Endothelial cell of umbilical vein (primary cell): ENCODE measurements around the gene KRT71. TPM values are rescaled to one million over a fixed set of nuclear protein-coding genes. Genes with fewer than 3 reads are reported as not detected.

Experiments used
- BruUV-seq: library from RNA; stranded (reverse); fragments of 400-500 nt; replicated peaks from 2 replicates; lab custom pipeline; 2021; lab: Mats Ljungman, UMichigan
- CTCF ChIA-PET: fragments of 300-600, 350-600 bp; sonication (Branson Sonifier 250); formaldehyde crosslinking; loops from one replicate; lab custom pipeline; 2021; ENCODE audit warnings: antibody characterized with exemption, inconsistent platforms; lab: Charles Lee
- POLR2A ChIA-PET: fragments of 300-600, 350-600 bp; sonication (Branson Sonifier 250); formaldehyde crosslinking; loops from one replicate; lab custom pipeline; 2021; ENCODE audit warnings: antibody characterized with exemption, inconsistent platforms; lab: Charles Lee
- DNase-seq: peaks from one replicate; pipeline ENCODE4 v3.0.0-alpha.2; 2011; ENCODE audit warnings: low read depth, low spot score
- FAIRE-seq: peaks from 2 replicates; lab custom pipeline; 2011; peaks lifted over from hg19 to GRCh38; lab: Jason Lieb, UNC
- H2AFZ ChIP-seq: 2 replicates; pipeline ENCODE4 v1.6.0; 2012; ENCODE audit warnings: low read depth, low read length, control low read depth, inconsistent platforms
- H3K27ac ChIP-seq: 2 replicates; pipeline ENCODE4 v1.5.1; 2011; ENCODE audit warnings: low read depth, mild to moderate bottlenecking, control low read depth, low read length, moderate library complexity; ENCODE audit not compliant: insufficient read depth
- H3K27me3 ChIP-seq, 2 experiments: 2 replicates each; pipeline versions ENCODE4 v1.6.0 to v1.6.1; 2011; ENCODE audit warnings: low read length in 2 of 2, mixed read lengths in 1 of 2; ENCODE audit not compliant: control insufficient read depth in 2 of 2, insufficient read depth in 2 of 2
- H3K36me3 ChIP-seq, 2 experiments: 2 replicates in 1 of 2; 3 replicates in 1 of 2; pipeline ENCODE4 v1.5.1; 2011; ENCODE audit warnings: low read length in 2 of 2, mild to moderate bottlenecking in 1 of 2, moderate library complexity in 1 of 2; ENCODE audit not compliant: control insufficient read depth in 2 of 2, insufficient read depth in 2 of 2; ENCODE audit errors: extremely low read depth in 1 of 2
- H3K4me1 ChIP-seq: 3 replicates; pipeline ENCODE4 v1.5.1; 2011; ENCODE audit warnings: mild to moderate bottlenecking, low read length; ENCODE audit not compliant: control insufficient read depth, insufficient read depth; ENCODE audit errors: extremely low read depth
- H3K4me2 ChIP-seq: 2 replicates; pipeline ENCODE4 v1.6.1; 2011; ENCODE audit warnings: low read length, control low read depth, mixed read lengths; ENCODE audit not compliant: insufficient read depth
- H3K4me3 ChIP-seq, 3 experiments: fragments of 200-600 bp in 1 of 3; sonication (generic), shearing (Covaris generic) in 1 of 3; replicated peaks in 1 of 3; 2 replicates each; pipeline ENCODE4 v1.5.1; 2011 to 2016; ENCODE audit warnings: control low read depth in 3 of 3, low read length in 3 of 3, mild to moderate bottlenecking in 2 of 3, inconsistent platforms in 1 of 3, low read depth in 1 of 3, moderate library complexity in 1 of 3; ENCODE audit not compliant: insufficient read depth in 1 of 3
- H3K79me2 ChIP-seq: 2 replicates; pipeline ENCODE4 v1.6.0; 2012; ENCODE audit warnings: low read length, inconsistent platforms; ENCODE audit not compliant: control insufficient read depth, insufficient read depth
- H3K9ac ChIP-seq: replicated peaks from 2 replicates; pipeline ENCODE3; 2011; ENCODE audit warnings: low read length, control low read depth; ENCODE audit not compliant: insufficient read depth; ENCODE audit errors: extremely low read depth
- H3K9me1 ChIP-seq: replicated peaks from 3 replicates; pipeline ENCODE4 v1.6.0; 2011; ENCODE audit warnings: mild to moderate bottlenecking, low read length; ENCODE audit not compliant: control insufficient read depth, insufficient read depth; ENCODE audit errors: extremely low read depth
- H3K9me3 ChIP-seq: replicated peaks from 2 replicates; pipeline ENCODE4 v1.5.1; 2012; ENCODE audit warnings: low read length, inconsistent platforms; ENCODE audit not compliant: control insufficient read depth, insufficient read depth
- H4K20me1 ChIP-seq: replicated peaks from 2 replicates; pipeline ENCODE3; 2011; ENCODE audit warnings: mild to moderate bottlenecking, low read length; ENCODE audit not compliant: control insufficient read depth, insufficient read depth; ENCODE audit errors: extremely low read depth
- EZH2 ChIP-seq: IDR thresholded peaks from 2 replicates; pipeline ENCODE4 v1.6.1; 2012; ENCODE audit warnings: borderline replicate concordance, low read depth, mild to moderate bottlenecking, moderate library complexity, low read length, inconsistent platforms; ENCODE audit not compliant: severe bottlenecking
- FOS ChIP-seq: IDR thresholded peaks from 2 replicates; pipeline ENCODE4 v1.6.1; 2011; ENCODE audit warnings: mild to moderate bottlenecking, low read length, moderate library complexity, borderline replicate concordance; ENCODE audit not compliant: insufficient read depth
- GATA2 ChIP-seq: IDR thresholded peaks from 2 replicates; pipeline ENCODE4 v1.7.0; 2011; ENCODE audit warnings: low read depth, mild to moderate bottlenecking, moderate library complexity, mixed read lengths, low read length; ENCODE audit not compliant: insufficient read length, insufficient read depth
- JUN ChIP-seq: IDR thresholded peaks from 2 replicates; pipeline ENCODE4 v1.6.1; 2011; ENCODE audit warnings: borderline replicate concordance, low read depth; ENCODE audit not compliant: insufficient read length, insufficient read depth
- MYC ChIP-seq: IDR thresholded peaks from one replicate; pipeline ENCODE4 v1.6.1; 2011; ENCODE audit warnings: mild to moderate bottlenecking, low read depth, low read length
- POLR2A ChIP-seq: IDR thresholded peaks from 2 replicates; pipeline ENCODE4 v1.6.1; 2012; ENCODE audit warnings: low read depth, mild to moderate bottlenecking, control low read depth, low read length
- POLR2AphosphoS5 ChIP-seq: IDR thresholded peaks from 2 replicates; pipeline ENCODE4 v1.6.1; 2012; ENCODE audit warnings: low read depth, mild to moderate bottlenecking, control low read depth, low read length, moderate library complexity; ENCODE audit not compliant: insufficient read depth
- dilution Hi-C: fragments of 300-500 bp; cut with MboI; formaldehyde crosslinking; loops from one replicate; pipeline ENCODE4 v1.15.0; 2019; ENCODE audit warnings: low sequenced_read_pairs; ENCODE audit not compliant: extremely low pct_ligation_motif_present
- intact Hi-C: fragments of 100-400 bp; cut with micrococcal nuclease; formaldehyde crosslinking; loops from one replicate; pipeline ENCODE4 v1.10.0; 2022
- polyA plus RNA-seq, 4 experiments: library from polyadenylated mRNA; depleted of rRNA in 3 of 4; stranded (reverse) in 3 of 4; unstranded in 1 of 4; fragments of >200 nt; gene quantifications; 2 replicates each; pipeline versions ENCODE4 v1.2.1 to v1.2.3, GENCODE V29; 2011 to 2012; ENCODE audit warnings: missing spikeins in 1 of 4
- total RNA-seq: library from RNA; stranded (reverse); gene quantifications from 2 replicates; pipeline ENCODE4 v1.2.3, GENCODE V29; 2021
- TF ChIP-seq, protein P1 (sequence below): IDR thresholded peaks from 2 replicates; pipeline ENCODE4 v1.6.1; 2011; ENCODE audit not compliant: insufficient read depth, insufficient read length
- TF ChIP-seq, protein P2 (sequence below), 2 donors: IDR thresholded peaks; 1 replicate in 1 of 2; 2 replicates in 1 of 2; pipeline ENCODE4 v1.5.1; 2011; ENCODE audit warnings: low read length in 2 of 2, mild to moderate bottlenecking in 2 of 2, moderate library complexity in 2 of 2, control low read depth in 1 of 2, inconsistent platforms in 1 of 2, low read depth in 1 of 2; ENCODE audit not compliant: insufficient read depth in 1 of 2; ENCODE audit errors: extremely low read depth in 1 of 2

The KRT71 gene
- total and polyA plus RNA-seq, 2 donors (not counting 3 experiments of a cell fraction or from before 2014, with no cell fraction given): not detected

DNA sequence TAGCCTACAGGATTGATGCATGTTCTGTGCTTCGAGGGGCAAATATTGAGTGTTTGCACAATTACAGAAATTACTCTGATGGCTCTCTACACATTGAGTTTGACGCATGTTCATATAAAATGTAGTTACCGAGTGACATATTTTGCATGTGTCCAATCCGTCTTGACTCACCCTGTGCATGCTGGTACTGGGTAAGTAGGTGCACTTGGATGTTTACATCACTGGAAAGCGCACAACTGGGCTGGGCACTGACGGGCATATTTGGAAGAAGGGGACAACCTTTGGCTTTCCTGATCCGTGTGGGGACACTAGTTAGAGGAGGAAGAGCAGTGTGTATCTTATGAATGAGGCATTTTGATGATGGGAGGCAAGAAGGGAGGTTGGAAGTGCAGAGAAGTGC is 55.0 kb downstream of the KRT71 start:
- DNase-seq (no peak), FAIRE-seq (no peak)
- intact Hi-C loops (no loop called here), dilution Hi-C loops (no loop called here)
- Histone ChIP-seq H4K20me1 (no peaks in the 10 kb centered on the region), H3K4me1 (no peaks in the 10 kb centered on the region), H3K9me3 (no peaks in the 10 kb centered on the region), H2AFZ (no peak overlapping the region), H3K27ac (no peak overlapping the region), H3K9ac (no peak overlapping the region), H3K27me3 (peaks cover 10 to 12% of the 10 kb centered on the region in 2 experiments), H3K36me3 (no peaks in the 10 kb centered on the region), H3K9me1 (no peaks in the 10 kb centered on the region), H3K4me2 (no peak overlapping the region), H3K4me3 (no peak overlapping the region), H3K79me2 (no peaks in the 10 kb centered on the region)
- BruUV-seq: no TSS peak
- CTCF ChIA-PET: no interaction called here
- no peak for TF ChIP-seq POLR2AphosphoS5
- TF ChIP-seq, protein P1, sequence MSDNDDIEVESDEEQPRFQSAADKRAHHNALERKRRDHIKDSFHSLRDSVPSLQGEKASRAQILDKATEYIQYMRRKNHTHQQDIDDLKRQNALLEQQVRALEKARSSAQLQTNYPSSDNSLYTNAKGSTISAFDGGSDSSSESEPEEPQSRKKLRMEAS: no peak
- TF ChIP-seq GATA2: no peak
- TF ChIP-seq, protein P2, sequence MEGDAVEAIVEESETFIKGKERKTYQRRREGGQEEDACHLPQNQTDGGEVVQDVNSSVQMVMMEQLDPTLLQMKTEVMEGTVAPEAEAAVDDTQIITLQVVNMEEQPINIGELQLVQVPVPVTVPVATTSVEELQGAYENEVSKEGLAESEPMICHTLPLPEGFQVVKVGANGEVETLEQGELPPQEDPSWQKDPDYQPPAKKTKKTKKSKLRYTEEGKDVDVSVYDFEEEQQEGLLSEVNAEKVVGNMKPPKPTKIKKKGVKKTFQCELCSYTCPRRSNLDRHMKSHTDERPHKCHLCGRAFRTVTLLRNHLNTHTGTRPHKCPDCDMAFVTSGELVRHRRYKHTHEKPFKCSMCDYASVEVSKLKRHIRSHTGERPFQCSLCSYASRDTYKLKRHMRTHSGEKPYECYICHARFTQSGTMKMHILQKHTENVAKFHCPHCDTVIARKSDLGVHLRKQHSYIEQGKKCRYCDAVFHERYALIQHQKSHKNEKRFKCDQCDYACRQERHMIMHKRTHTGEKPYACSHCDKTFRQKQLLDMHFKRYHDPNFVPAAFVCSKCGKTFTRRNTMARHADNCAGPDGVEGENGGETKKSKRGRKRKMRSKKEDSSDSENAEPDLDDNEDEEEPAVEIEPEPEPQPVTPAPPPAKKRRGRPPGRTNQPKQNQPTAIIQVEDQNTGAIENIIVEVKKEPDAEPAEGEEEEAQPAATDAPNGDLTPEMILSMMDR (IDR thresholded peaks at IDR 0.05; ENCODE audit: extremely low read depth in 1 of 2, insufficient read depth in 1 of 2, low read depth in 1 of 2, low read length in 2 of 2): no peak
- TF ChIP-seq EZH2: no peak
- TF ChIP-seq JUN: no peak
- TF ChIP-seq POLR2A: no peak
- TF ChIP-seq FOS: no peak
- no peak for TF ChIP-seq MYC
- POLR2A ChIA-PET: no interaction called here
